ENCODE data around the gene DNAJC9.

GRCh38 chr10:73232887-73233286, 14.2 kb downstream of the DNAJC9 start:
- TF ChIP-seq EZH2 (IDR thresholded peaks at IDR 0.05; ENCODE audit: insufficient read depth, poor library complexity, severe bottlenecking) (no peak), EZH2phosphoT487 (IDR thresholded peaks at IDR 0.05; ENCODE audit: insufficient read depth, low read depth) (no peak)

Measured in GM23248 (cell line).